Nephron progenitor cell (in vitro differentiated cells): ENCODE data around the gene PPM1L.

Experiments used
- DNase-seq: peaks from one replicate; pipeline ENCODE4 v3.0.0; 2021
- H3K27ac Mint-ChIP-seq: 2 replicates; pipeline ENCODE4 v1.8.0; 2021; ENCODE audit warnings: mild to moderate bottlenecking, moderate library complexity, mixed read lengths
- H3K27me3 Mint-ChIP-seq: 2 replicates; pipeline ENCODE4 v1.8.0; 2021; ENCODE audit warnings: mild to moderate bottlenecking, low read depth, mixed read lengths; ENCODE audit not compliant: poor library complexity
- H3K36me3 Mint-ChIP-seq: 2 replicates; pipeline ENCODE4 v1.8.0; 2021; ENCODE audit warnings: low read depth, mixed read lengths
- H3K4me1 Mint-ChIP-seq: 2 replicates; pipeline ENCODE4 v1.8.0; 2021; ENCODE audit warnings: mixed read lengths
- H3K4me3 Mint-ChIP-seq: 2 replicates; pipeline ENCODE4 v1.8.0; 2021; ENCODE audit warnings: mild to moderate bottlenecking, moderate library complexity, mixed read lengths
- H3K9me3 Mint-ChIP-seq: 2 replicates; pipeline ENCODE4 v1.8.0; 2021; ENCODE audit warnings: mild to moderate bottlenecking, moderate library complexity, mixed read lengths
- TF ChIP-seq, protein P1 (sequence below): fragments of 200-600 bp; sonication (generic); IDR thresholded peaks from 2 replicates; pipeline ENCODE4 v1.5.0; 2021; ENCODE audit warnings: antibody characterized with exemption

PPM1L gene

GRCh38 chr3:160968761-160969160, 212.7 kb downstream of the PPM1L start:
- DNase-seq = no peak
- TF ChIP-seq, protein P1, sequence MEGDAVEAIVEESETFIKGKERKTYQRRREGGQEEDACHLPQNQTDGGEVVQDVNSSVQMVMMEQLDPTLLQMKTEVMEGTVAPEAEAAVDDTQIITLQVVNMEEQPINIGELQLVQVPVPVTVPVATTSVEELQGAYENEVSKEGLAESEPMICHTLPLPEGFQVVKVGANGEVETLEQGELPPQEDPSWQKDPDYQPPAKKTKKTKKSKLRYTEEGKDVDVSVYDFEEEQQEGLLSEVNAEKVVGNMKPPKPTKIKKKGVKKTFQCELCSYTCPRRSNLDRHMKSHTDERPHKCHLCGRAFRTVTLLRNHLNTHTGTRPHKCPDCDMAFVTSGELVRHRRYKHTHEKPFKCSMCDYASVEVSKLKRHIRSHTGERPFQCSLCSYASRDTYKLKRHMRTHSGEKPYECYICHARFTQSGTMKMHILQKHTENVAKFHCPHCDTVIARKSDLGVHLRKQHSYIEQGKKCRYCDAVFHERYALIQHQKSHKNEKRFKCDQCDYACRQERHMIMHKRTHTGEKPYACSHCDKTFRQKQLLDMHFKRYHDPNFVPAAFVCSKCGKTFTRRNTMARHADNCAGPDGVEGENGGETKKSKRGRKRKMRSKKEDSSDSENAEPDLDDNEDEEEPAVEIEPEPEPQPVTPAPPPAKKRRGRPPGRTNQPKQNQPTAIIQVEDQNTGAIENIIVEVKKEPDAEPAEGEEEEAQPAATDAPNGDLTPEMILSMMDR = no peak
- Mint-ChIP-seq H3K27ac (no peak overlapping the region), H3K4me3 (no peak overlapping the region), H3K4me1 (no peaks in the 10 kb centered on the region), H3K36me3 (peaks cover 14% of the 10 kb centered on the region), H3K27me3 (no peaks in the 10 kb centered on the region), H3K9me3 (peaks cover 12% of the 10 kb centered on the region)

- DNase-seq = no peak
- Mint-ChIP-seq H3K36me3 (no peaks in the 10 kb centered on the region), H3K4me3 (no peak overlapping the region), H3K4me1 (no peaks in the 10 kb centered on the region), H3K27ac (no peak overlapping the region), H3K27me3 (peaks cover 2% of the 10 kb centered on the region), H3K9me3 (peaks cover 17% of the 10 kb centered on the region)
- TF ChIP-seq, protein P1 = no peak
Measured at GRCh38 chr3:160973067-160973809, 217.2 kb downstream of the PPM1L start.

- TF ChIP-seq, protein P1 = no peak
- Mint-ChIP-seq H3K9me3 (peaks cover 24% of the 10 kb centered on the region), H3K4me3 (no peak overlapping the region), H3K4me1 (no peaks in the 10 kb centered on the region), H3K27me3 (peaks cover 2% of the 10 kb centered on the region), H3K36me3 (peaks cover 8% of the 10 kb centered on the region), H3K27ac (no peak overlapping the region)
- DNase-seq = no peak
Measured at GRCh38 chr3:160977773-160978172, 221.7 kb downstream of the PPM1L start.

GRCh38 chr3:160980740-160981139, 224.7 kb downstream of the PPM1L start:
- no peak overlapping the region for H3K27ac Mint-ChIP-seq
- H3K4me3 Mint-ChIP-seq = no peak overlapping the region
- DNase-seq = no peak
- no peaks in the 10 kb centered on the region for H3K4me1 Mint-ChIP-seq
- TF ChIP-seq, protein P1 = no peak
- H3K36me3 Mint-ChIP-seq = peaks cover 9% of the 10 kb centered on the region
- H3K9me3 Mint-ChIP-seq = peaks cover 30% of the 10 kb centered on the region
- H3K27me3 Mint-ChIP-seq = peaks cover 2% of the 10 kb centered on the region

- Mint-ChIP-seq H3K27ac (no peak overlapping the region), H3K4me1 (no peaks in the 10 kb centered on the region), H3K9me3 (peaks cover 30% of the 10 kb centered on the region), H3K4me3 (no peak overlapping the region), H3K36me3 (peaks cover 9% of the 10 kb centered on the region), H3K27me3 (peaks cover 2% of the 10 kb centered on the region)
- no peak for DNase-seq
- TF ChIP-seq, protein P1 = no peak
Measured at GRCh38 chr3:160981217-160981938, 225.3 kb downstream of the PPM1L start.
